Measurements from ENCODE around the gene SLC25A30.

- TF ChIP-seq EP300 (IDR thresholded peaks at IDR 0.05; ENCODE audit: low read depth) (no peak), POLR2A (IDR thresholded peaks at IDR 0.05) (no peak), POLR2AphosphoS5 (IDR thresholded peaks at IDR 0.05) (no peak)
- TF ChIP-seq, protein P1, sequence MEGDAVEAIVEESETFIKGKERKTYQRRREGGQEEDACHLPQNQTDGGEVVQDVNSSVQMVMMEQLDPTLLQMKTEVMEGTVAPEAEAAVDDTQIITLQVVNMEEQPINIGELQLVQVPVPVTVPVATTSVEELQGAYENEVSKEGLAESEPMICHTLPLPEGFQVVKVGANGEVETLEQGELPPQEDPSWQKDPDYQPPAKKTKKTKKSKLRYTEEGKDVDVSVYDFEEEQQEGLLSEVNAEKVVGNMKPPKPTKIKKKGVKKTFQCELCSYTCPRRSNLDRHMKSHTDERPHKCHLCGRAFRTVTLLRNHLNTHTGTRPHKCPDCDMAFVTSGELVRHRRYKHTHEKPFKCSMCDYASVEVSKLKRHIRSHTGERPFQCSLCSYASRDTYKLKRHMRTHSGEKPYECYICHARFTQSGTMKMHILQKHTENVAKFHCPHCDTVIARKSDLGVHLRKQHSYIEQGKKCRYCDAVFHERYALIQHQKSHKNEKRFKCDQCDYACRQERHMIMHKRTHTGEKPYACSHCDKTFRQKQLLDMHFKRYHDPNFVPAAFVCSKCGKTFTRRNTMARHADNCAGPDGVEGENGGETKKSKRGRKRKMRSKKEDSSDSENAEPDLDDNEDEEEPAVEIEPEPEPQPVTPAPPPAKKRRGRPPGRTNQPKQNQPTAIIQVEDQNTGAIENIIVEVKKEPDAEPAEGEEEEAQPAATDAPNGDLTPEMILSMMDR (IDR thresholded peaks at IDR 0.05) = no peak
Measured at GRCh38 chr13:45436953-45437352, 18.8 kb upstream of the SLC25A30 start.
